ENCODE results near the gene VSTM2L. TPM values are rescaled to one million over a fixed set of nuclear protein-coding genes. Genes with fewer than 3 reads are reported as not detected.
A peak's percentile ranks its signal among the peaks of the same experiment; 100 is the strongest.

VSTM2L gene
- total RNA-seq, 2 donors from 2014 or later, result 1.4 to 2.9 TPM

- Mint-ChIP-seq H3K4me3 (no peak overlapping the region), H3K9me3 (no peaks in the 10 kb centered on the region), H3K27me3 (ENCODE audit: insufficient read depth) (peaks cover 2% of the 10 kb centered on the region), H3K4me1 (peaks cover 15% of the 10 kb centered on the region), H3K27ac (no peak overlapping the region), H3K36me3 (ENCODE audit: low read depth) (no peaks in the 10 kb centered on the region)
- Histone ChIP-seq H3K9ac (ENCODE audit: extremely low read depth, low read length, poor library complexity, severe bottlenecking) (no peak overlapping the region), H3K9me3 (ENCODE audit: control insufficient read depth, low read length) (no peaks in the 10 kb centered on the region), H3K4me1 (ENCODE audit: control insufficient read depth, insufficient read depth, low read length) (no peaks in the 10 kb centered on the region), H3K4me3 (ENCODE audit: low read length) (no peak overlapping the region), H3K27me3 (ENCODE audit: control insufficient read depth, insufficient read depth, low read length, poor library complexity, severe bottlenecking) (no peaks in the 10 kb centered on the region), H3K36me3 (ENCODE audit: control insufficient read depth, insufficient read depth, low read length) (no peaks in the 10 kb centered on the region), H3K27ac (ENCODE audit: low read depth, low read length) (no peak overlapping the region)
- DNase-seq, result peak; percentile 7
- WGBS, 2 experiments (ENCODE audit: insufficient coverage in 1 of 2, insufficient read length in 1 of 2), result 95 to 100% methylated on average over 3 to 6 of the region's 6 CpGs
- TF ChIP-seq CTCF (conservative IDR thresholded peaks at IDR 0.05), result no peak
These were observed 39.1 kb downstream of the VSTM2L start for GRCh38 chr20:37941992-37942391.

- no peak overlapping the region for H3K27ac Mint-ChIP-seq
These were observed 40.1 kb downstream of the VSTM2L start for GRCh38 chr20:37943033-37943432.

GRCh38 chr20:37943501-37944455 lies 40.9 kb downstream of the VSTM2L start:
- peak; percentile 62 for TF ChIP-seq CTCF (conservative IDR thresholded peaks at IDR 0.05)
- H3K4me3 Mint-ChIP-seq, result no peak overlapping the region
- Histone ChIP-seq H3K9me3 (ENCODE audit: control insufficient read depth, low read length) (peaks cover 7% of the 10 kb centered on the region), H3K4me1 (ENCODE audit: control insufficient read depth, insufficient read depth, low read length) (no peaks in the 10 kb centered on the region), H3K4me3 (ENCODE audit: low read length) (no peak overlapping the region), H3K9ac (ENCODE audit: extremely low read depth, low read length, poor library complexity, severe bottlenecking) (no peak overlapping the region), H3K27ac (ENCODE audit: low read depth, low read length) (no peak overlapping the region), H3K27me3 (ENCODE audit: control insufficient read depth, insufficient read depth, low read length, poor library complexity, severe bottlenecking) (no peaks in the 10 kb centered on the region), H3K36me3 (ENCODE audit: control insufficient read depth, insufficient read depth, low read length) (no peaks in the 10 kb centered on the region)
- 95 to 98% methylated on average over 31 to 46 of the region's 47 CpGs for WGBS, 2 experiments (ENCODE audit: insufficient coverage in 1 of 2, insufficient read length in 1 of 2)
- H3K27me3 Mint-ChIP-seq (ENCODE audit: insufficient read depth), result peaks cover 5% of the 10 kb centered on the region
- no peaks in the 10 kb centered on the region for H3K36me3 Mint-ChIP-seq (ENCODE audit: low read depth)
- peak; percentile 72 for DNase-seq
- no peak overlapping the region for H3K27ac Mint-ChIP-seq
- H3K9me3 Mint-ChIP-seq, result peaks cover 12% of the 10 kb centered on the region
- H3K4me1 Mint-ChIP-seq, result peaks cover 11% of the 10 kb centered on the region

More at GRCh38 chr20:37943033-37943432, 40.1 kb downstream of the VSTM2L start:
- peak; percentile 48 for DNase-seq
- TF ChIP-seq CTCF (conservative IDR thresholded peaks at IDR 0.05), result no peak
- no peaks in the 10 kb centered on the region for H3K4me1 ChIP-seq (ENCODE audit: control insufficient read depth, insufficient read depth, low read length)
- no peak overlapping the region for H3K27ac ChIP-seq (ENCODE audit: low read depth, low read length)
- H3K4me1 Mint-ChIP-seq, result peaks cover 11% of the 10 kb centered on the region
- no peaks in the 10 kb centered on the region for H3K27me3 ChIP-seq (ENCODE audit: control insufficient read depth, insufficient read depth, low read length, poor library complexity, severe bottlenecking)
- peaks cover 5% of the 10 kb centered on the region for H3K9me3 ChIP-seq (ENCODE audit: control insufficient read depth, low read length)
- WGBS, 2 experiments (ENCODE audit: insufficient coverage in 1 of 2, insufficient read length in 1 of 2), result 78 to 89% methylated on average over 12 of the region's 12 CpGs
- no peaks in the 10 kb centered on the region for H3K36me3 Mint-ChIP-seq (ENCODE audit: low read depth)
- H3K4me3 ChIP-seq (ENCODE audit: low read length), result no peak overlapping the region
- H3K4me3 Mint-ChIP-seq, result no peak overlapping the region
- H3K9me3 Mint-ChIP-seq, result peaks cover 7% of the 10 kb centered on the region
- peaks cover 2% of the 10 kb centered on the region for H3K27me3 Mint-ChIP-seq (ENCODE audit: insufficient read depth)
- no peak overlapping the region for H3K9ac ChIP-seq (ENCODE audit: extremely low read depth, low read length, poor library complexity, severe bottlenecking)
- no peaks in the 10 kb centered on the region for H3K36me3 ChIP-seq (ENCODE audit: control insufficient read depth, insufficient read depth, low read length)
